ENCODE results near the gene CDC42BPB.
A peak's percentile ranks its signal among the peaks of the same experiment; 100 is the strongest.

The CDC42BPB gene

GRCh38 chr14:102952276-102952675, 105.1 kb downstream of the CDC42BPB start:
- H3K27ac Mint-ChIP-seq, result no peak overlapping the region
- H3K36me3 Mint-ChIP-seq, result peaks cover 5% of the 10 kb centered on the region
- H3K4me1 Mint-ChIP-seq, result peaks cover 12% of the 10 kb centered on the region
- H3K4me3 Mint-ChIP-seq, result no peak overlapping the region
- no peak for ATAC-seq
- no peaks in the 10 kb centered on the region for H3K9me3 Mint-ChIP-seq
- no peak for DNase-seq (ENCODE audit: low spot score in 2 of 2)

DNA sequence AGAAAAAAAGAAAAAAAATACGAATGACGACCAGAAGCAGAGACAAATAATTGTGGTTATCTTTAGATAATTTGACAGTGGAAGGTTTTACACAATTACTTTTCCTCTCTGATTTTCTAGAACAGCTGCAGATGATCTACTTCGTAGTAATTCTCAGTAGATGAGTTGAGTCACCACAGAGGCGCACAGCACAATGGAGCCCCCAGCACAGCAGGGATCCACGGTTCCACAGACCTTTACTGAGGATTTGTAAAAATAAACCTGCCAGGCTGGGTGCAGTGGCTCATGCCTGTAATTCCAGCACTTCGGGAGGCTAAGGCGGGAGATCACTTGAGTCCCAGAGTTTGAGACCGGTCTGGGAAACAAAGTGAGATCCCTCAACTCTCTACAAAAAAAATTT, 105.5 kb downstream of the CDC42BPB start:
- Mint-ChIP-seq H3K4me1 (peaks cover 12% of the 10 kb centered on the region), H3K36me3 (peaks cover 5% of the 10 kb centered on the region), H3K27ac (no peak overlapping the region), H3K9me3 (no peaks in the 10 kb centered on the region), H3K4me3 (no peak overlapping the region)
- ATAC-seq (no peak), DNase-seq (ENCODE audit: low spot score in 2 of 2) (no peak)

GRCh38 chr14:102951034-102951433, 106.3 kb downstream of the CDC42BPB start:
- H3K4me1 Mint-ChIP-seq, result peaks cover 12% of the 10 kb centered on the region
- peaks cover 3% of the 10 kb centered on the region for H3K36me3 Mint-ChIP-seq
- DNase-seq (ENCODE audit: low spot score in 2 of 2) (no peak), ATAC-seq (no peak)
- no peak overlapping the region for H3K4me3 Mint-ChIP-seq
- H3K9me3 Mint-ChIP-seq, result no peaks in the 10 kb centered on the region
- no peak overlapping the region for H3K27ac Mint-ChIP-seq

DNA sequence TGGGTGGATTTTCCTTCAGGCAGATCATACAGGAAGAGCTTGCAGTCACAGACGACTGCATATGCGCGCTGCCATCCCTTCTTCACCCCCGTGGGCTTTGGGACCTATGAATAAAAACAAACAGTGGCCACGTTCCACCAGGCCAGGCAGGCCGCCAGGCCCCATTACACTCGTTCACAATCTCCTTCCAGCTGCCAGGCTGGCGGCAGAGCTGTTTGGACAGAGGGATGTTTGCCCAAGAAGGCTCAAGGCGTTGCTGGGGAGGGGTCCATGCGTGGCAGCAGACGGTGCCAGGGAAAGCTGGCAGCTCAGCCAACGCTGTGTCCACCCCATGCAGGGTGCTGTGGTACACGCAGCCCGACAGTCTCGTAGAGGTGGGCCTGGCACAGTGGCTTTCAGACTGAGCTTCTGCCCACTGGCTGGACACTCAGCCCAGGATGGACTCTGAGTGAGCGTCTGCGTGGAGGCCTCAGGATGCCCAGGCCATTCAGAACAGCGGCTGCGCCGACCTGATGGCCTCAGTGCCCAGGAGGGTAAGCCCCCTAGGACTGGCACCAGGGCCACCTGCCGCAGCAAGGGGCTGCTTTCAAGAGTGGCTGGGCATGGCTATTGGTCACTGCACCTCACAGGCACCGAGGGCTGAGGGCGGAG, 107.4 kb downstream of the CDC42BPB start:
- H3K36me3 Mint-ChIP-seq, result no peaks in the 10 kb centered on the region
- no peak for DNase-seq (ENCODE audit: low spot score in 2 of 2)
- H3K27ac Mint-ChIP-seq, result peak overlapping the region; percentile 6
- H3K4me3 Mint-ChIP-seq, result no peak overlapping the region
- peaks cover 12% of the 10 kb centered on the region for H3K4me1 Mint-ChIP-seq
- H3K9me3 Mint-ChIP-seq, result no peaks in the 10 kb centered on the region
- ATAC-seq, result no peak

DNA sequence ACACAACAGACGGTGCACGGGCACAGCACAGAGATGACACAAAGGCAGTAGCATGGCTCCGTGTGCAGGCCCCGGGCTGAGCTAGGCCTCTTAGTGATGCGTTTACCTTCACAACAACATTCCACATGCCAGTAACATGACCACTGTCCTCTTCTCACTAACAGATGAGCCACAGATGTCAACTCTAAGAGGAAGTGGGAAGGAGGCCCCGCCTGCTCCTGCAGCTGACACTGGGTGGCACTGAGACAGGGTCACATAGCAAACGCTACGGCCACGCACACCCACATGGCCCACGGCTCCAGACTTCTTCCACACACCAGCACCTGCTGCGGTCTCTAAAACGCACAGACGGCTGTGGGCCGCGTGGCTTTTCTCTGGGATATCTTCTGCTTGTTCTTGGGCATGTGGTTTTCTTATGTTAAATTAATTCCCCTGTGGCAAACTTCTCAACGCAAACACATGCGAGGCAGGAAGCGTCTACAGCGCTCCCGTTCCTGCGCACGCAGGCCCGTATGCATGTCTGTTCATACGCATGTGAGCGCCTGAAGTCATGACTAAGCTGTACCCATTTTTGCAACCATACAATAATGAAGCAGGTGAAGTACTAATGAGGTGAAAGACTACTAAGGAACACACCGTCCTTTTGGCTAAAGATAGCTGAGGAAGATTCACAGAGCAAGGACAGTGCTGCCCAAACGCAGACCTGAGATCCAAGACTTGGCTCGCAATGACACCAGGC, 108.1 kb downstream of the CDC42BPB start:
- peak overlapping the region; percentile 9 for H3K4me3 Mint-ChIP-seq
- peak overlapping the region; percentile 6 for H3K27ac Mint-ChIP-seq

GRCh38 chr14:102948698-102949061, 108.7 kb downstream of the CDC42BPB start:
- no peaks in the 10 kb centered on the region for H3K9me3 Mint-ChIP-seq
- H3K4me1 Mint-ChIP-seq, result peaks cover 12% of the 10 kb centered on the region
- H3K4me3 Mint-ChIP-seq, result peak overlapping the region; percentile 9
- ATAC-seq, result no peak
- no peak for DNase-seq (ENCODE audit: low spot score in 2 of 2)
- peak overlapping the region; percentile 6 for H3K27ac Mint-ChIP-seq
- no peaks in the 10 kb centered on the region for H3K36me3 Mint-ChIP-seq

More for the DNA sequence above, 108.1 kb downstream of the CDC42BPB start:
- H3K4me1 Mint-ChIP-seq, result peaks cover 12% of the 10 kb centered on the region
- no peak for DNase-seq (ENCODE audit: low spot score in 2 of 2)
- ATAC-seq, result peak; percentile 65
- no peaks in the 10 kb centered on the region for H3K36me3 Mint-ChIP-seq
- H3K9me3 Mint-ChIP-seq, result no peaks in the 10 kb centered on the region

GRCh38 chr14:102947321-102948103, 109.8 kb downstream of the CDC42BPB start:
- no peak for DNase-seq (ENCODE audit: low spot score in 2 of 2)
- Mint-ChIP-seq H3K4me3 (peak overlapping the region; percentile 29), H3K27ac (peak overlapping the region; percentile 23), H3K4me1 (peaks cover 12% of the 10 kb centered on the region), H3K36me3 (no peaks in the 10 kb centered on the region), H3K9me3 (no peaks in the 10 kb centered on the region)
- no peak for ATAC-seq

DNA sequence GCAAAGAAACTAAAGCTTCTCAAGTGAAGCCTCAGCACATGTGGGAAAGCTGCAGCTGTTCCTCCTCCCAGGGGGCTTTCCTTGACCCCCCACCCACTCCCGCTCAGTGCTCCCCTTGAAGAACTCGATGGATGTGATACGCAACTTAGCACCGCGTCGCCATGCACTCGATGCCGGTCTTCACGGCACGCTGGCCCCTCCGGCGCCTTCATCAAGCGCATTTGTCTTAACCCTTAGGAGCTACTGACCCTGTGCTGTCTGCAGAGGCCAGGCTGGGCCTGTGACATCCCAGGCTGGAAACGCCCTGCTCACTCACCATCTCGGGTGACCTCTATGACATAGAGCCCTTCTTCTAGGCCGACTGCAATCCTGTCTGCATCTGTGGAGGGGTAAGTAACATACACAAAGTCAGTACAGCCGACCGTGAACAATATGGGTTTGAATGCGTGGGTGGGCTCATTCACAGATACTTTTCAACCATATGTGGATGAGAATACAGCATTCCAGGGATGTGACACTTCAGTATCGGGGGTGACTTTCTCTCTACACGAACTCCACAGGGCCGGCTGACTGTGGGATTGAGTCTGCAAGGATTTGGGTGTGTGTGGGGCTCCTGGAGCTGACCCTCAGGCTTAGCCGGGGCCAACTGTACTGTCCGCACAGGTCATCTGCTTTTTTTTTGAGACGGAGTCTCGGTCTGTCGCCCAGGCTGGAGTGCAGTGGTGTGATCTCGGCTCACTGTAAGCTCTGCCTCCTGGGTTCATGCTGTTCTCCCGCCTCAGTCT, 111.8 kb downstream of the CDC42BPB start:
- Mint-ChIP-seq H3K9me3 (no peaks in the 10 kb centered on the region), H3K4me1 (peaks cover 12% of the 10 kb centered on the region), H3K27ac (no peak overlapping the region), H3K36me3 (no peaks in the 10 kb centered on the region), H3K4me3 (no peak overlapping the region)
- DNase-seq (ENCODE audit: low spot score in 2 of 2), result no peak
- no peak for ATAC-seq

- Mint-ChIP-seq H3K4me1 (peaks cover 11% of the 10 kb centered on the region), H3K36me3 (no peaks in the 10 kb centered on the region), H3K9me3 (no peaks in the 10 kb centered on the region), H3K27ac (no peak overlapping the region), H3K4me3 (no peak overlapping the region)
- ATAC-seq, result no peak
- no peak for DNase-seq (ENCODE audit: low spot score in 2 of 2)
Observed at GRCh38 chr14:102944448-102945330, 112.7 kb downstream of the CDC42BPB start.

GRCh38 chr14:102943979-102944378, 113.4 kb downstream of the CDC42BPB start:
- Mint-ChIP-seq H3K27ac (no peak overlapping the region), H3K36me3 (no peaks in the 10 kb centered on the region), H3K4me3 (no peak overlapping the region), H3K9me3 (no peaks in the 10 kb centered on the region), H3K4me1 (peaks cover 4% of the 10 kb centered on the region)
- ATAC-seq, result no peak
- no peak for DNase-seq (ENCODE audit: low spot score in 2 of 2)

DNA sequence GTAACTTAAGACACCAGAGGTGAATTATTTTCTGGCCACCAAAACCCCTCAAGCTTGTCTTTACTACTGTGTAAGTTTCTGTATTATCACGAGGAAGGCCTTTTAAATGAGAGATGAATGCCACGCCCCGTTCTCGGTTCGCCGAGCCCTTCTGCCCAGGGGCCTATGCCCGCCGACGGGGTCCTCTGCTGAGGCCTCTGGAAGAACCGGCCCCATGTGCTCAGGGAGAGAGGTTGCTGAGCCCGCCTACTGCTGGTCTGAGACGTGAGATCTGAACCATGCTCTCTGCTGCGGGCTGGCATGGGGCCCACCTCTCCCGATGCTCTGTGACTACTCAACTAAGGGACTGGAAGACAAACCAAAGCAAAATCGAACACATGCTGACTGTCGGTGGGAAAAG, 113.9 kb downstream of the CDC42BPB start:
- Mint-ChIP-seq H3K4me3 (no peak overlapping the region), H3K27ac (no peak overlapping the region), H3K4me1 (no peaks in the 10 kb centered on the region), H3K36me3 (no peaks in the 10 kb centered on the region), H3K9me3 (no peaks in the 10 kb centered on the region)
- DNase-seq (ENCODE audit: low spot score in 2 of 2) (no peak), ATAC-seq (no peak)

- Mint-ChIP-seq H3K27ac (no peak overlapping the region), H3K36me3 (no peaks in the 10 kb centered on the region), H3K9me3 (no peaks in the 10 kb centered on the region), H3K4me1 (no peaks in the 10 kb centered on the region), H3K4me3 (no peak overlapping the region)
- DNase-seq (ENCODE audit: low spot score in 2 of 2) (no peak), ATAC-seq (no peak)
Observed at GRCh38 chr14:102942069-102942468, 115.3 kb downstream of the CDC42BPB start.

- DNase-seq (ENCODE audit: low spot score in 2 of 2) (no peak), ATAC-seq (no peak)
- no peak overlapping the region for H3K4me3 Mint-ChIP-seq
- no peaks in the 10 kb centered on the region for H3K4me1 Mint-ChIP-seq
- no peak overlapping the region for H3K27ac Mint-ChIP-seq
- H3K9me3 Mint-ChIP-seq, result no peaks in the 10 kb centered on the region
- no peaks in the 10 kb centered on the region for H3K36me3 Mint-ChIP-seq
Observed at GRCh38 chr14:102941419-102942011, 115.8 kb downstream of the CDC42BPB start.

GRCh38 chr14:102940729-102941362, 116.5 kb downstream of the CDC42BPB start:
- no peaks in the 10 kb centered on the region for H3K4me1 Mint-ChIP-seq
- H3K36me3 Mint-ChIP-seq, result no peaks in the 10 kb centered on the region
- no peak for DNase-seq (ENCODE audit: low spot score in 2 of 2)
- ATAC-seq, result no peak
- no peak overlapping the region for H3K27ac Mint-ChIP-seq
- no peaks in the 10 kb centered on the region for H3K9me3 Mint-ChIP-seq
- H3K4me3 Mint-ChIP-seq, result no peak overlapping the region

Data from stimulated activated effector memory CD8-positive, alpha-beta T cell treated with anti-CD3 and anti-CD28 coated beads, Interleukin-12 subunit alpha, Interleukin-12 subunit beta, amount 100 ng/mL, for 72 hours (primary cell).